OCI-LY3 (cell line): ENCODE measurements around the gene P2RY8.

Source experiments
- H2AFZ ChIP-seq: fragments of 200-600, 300-600 bp; shearing (Covaris generic); 2 replicates; pipeline ENCODE4 v1.6.0; 2014; ENCODE audit warnings: antibody characterized with exemption, low read depth, low read length
- H3K27ac ChIP-seq: fragments of 200-600, 300-600 bp; sonication (generic); 2 replicates; pipeline ENCODE4 v1.5.1; 2014; ENCODE audit warnings: mild to moderate bottlenecking, low read length, moderate library complexity, mixed read lengths
- H3K27me3 ChIP-seq: fragments of 200-600, 300-600 bp; sonication (generic); 2 replicates; pipeline ENCODE4 v1.6.1; 2014; ENCODE audit warnings: low read depth, low read length, mixed read lengths
- H3K36me3 ChIP-seq: fragments of 200-600, 300-600 bp; sonication (generic); replicated peaks from 2 replicates; pipeline ENCODE3; 2014; ENCODE audit warnings: low read depth, low read length, mixed read lengths
- H3K4me1 ChIP-seq: fragments of 300-600, 200-600 bp; sonication (generic); 2 replicates; pipeline ENCODE4 v1.6.1; 2014; ENCODE audit warnings: low read length, mixed read lengths
- H3K4me2 ChIP-seq: fragments of 200-600, 300-600 bp; sonication (generic); 2 replicates; pipeline ENCODE4 v1.6.1; 2014; ENCODE audit warnings: low read length, mixed read lengths
- H3K4me3 ChIP-seq: fragments of 300-600, 200-600 bp; sonication (generic); 2 replicates; pipeline ENCODE4 v1.5.1; 2014; ENCODE audit warnings: antibody characterized with exemption, mild to moderate bottlenecking, low read length, moderate library complexity
- H3K79me2 ChIP-seq: fragments of 300-600, 200-600 bp; shearing (Covaris generic); 2 replicates; pipeline ENCODE4 v1.6.1; 2014; ENCODE audit warnings: mild to moderate bottlenecking, low read length, mixed read lengths
- H3K9ac ChIP-seq: fragments of 300-600, 200-600 bp; shearing (Covaris generic); 2 replicates; pipeline ENCODE4 v1.6.0; 2014; ENCODE audit warnings: mild to moderate bottlenecking, low read length, moderate library complexity
- H3K9me3 ChIP-seq: fragments of 200-600, 300-600 bp; shearing (Covaris generic); 2 replicates; pipeline ENCODE4 v1.6.1; 2014; ENCODE audit warnings: low read length, mixed read lengths; ENCODE audit not compliant: insufficient read depth
- H4K20me1 ChIP-seq: fragments of 200-600, 300-600 bp; sonication (generic); 2 replicates; pipeline ENCODE4 v1.6.1; 2016; ENCODE audit warnings: low read length, mixed read lengths; ENCODE audit not compliant: insufficient read depth
- CTCF ChIP-seq: fragments of 200-600, 300-600 bp; sonication (generic); IDR thresholded peaks from 2 replicates; pipeline ENCODE4 v1.5.1; 2014; ENCODE audit warnings: antibody characterized with exemption, low read length, low read depth
- EZH2phosphoT487 ChIP-seq: fragments of 200-600 bp; shearing (Covaris generic); IDR thresholded peaks from 2 replicates; pipeline ENCODE4 v1.6.1; 2018; ENCODE audit warnings: antibody characterized with exemption, mixed run types, low read depth

Gene P2RY8

GRCh38 chrX:1417921-1418771, 118.8 kb downstream of the P2RY8 start:
- H2AFZ ChIP-seq = no peak overlapping the region
- H3K4me3 ChIP-seq = no peak overlapping the region
- no peak overlapping the region for H3K27ac ChIP-seq
- no peak overlapping the region for H3K9ac ChIP-seq
- peaks cover 20% of the 10 kb centered on the region for H4K20me1 ChIP-seq
- no peak overlapping the region for H3K4me2 ChIP-seq
- no peaks in the 10 kb centered on the region for H3K4me1 ChIP-seq
- no peaks in the 10 kb centered on the region for H3K79me2 ChIP-seq
- peaks cover 86% of the 10 kb centered on the region for H3K36me3 ChIP-seq
- TF ChIP-seq EZH2phosphoT487 (no peak), CTCF (no peak)
- peaks cover 21% of the 10 kb centered on the region for H3K9me3 ChIP-seq
- H3K27me3 ChIP-seq = no peaks in the 10 kb centered on the region

GRCh38 chrX:1416965-1417760, 119.8 kb downstream of the P2RY8 start:
- H3K4me1 ChIP-seq = no peaks in the 10 kb centered on the region
- TF ChIP-seq EZH2phosphoT487 = no peak
- TF ChIP-seq CTCF = no peak
- H3K27ac ChIP-seq = no peak overlapping the region
- H3K27me3 ChIP-seq = no peaks in the 10 kb centered on the region
- H2AFZ ChIP-seq = no peak overlapping the region
- H3K36me3 ChIP-seq = peaks cover 82% of the 10 kb centered on the region
- H3K9me3 ChIP-seq = peaks cover 14% of the 10 kb centered on the region
- peaks cover 20% of the 10 kb centered on the region for H4K20me1 ChIP-seq
- H3K4me2 ChIP-seq = no peak overlapping the region
- no peak overlapping the region for H3K4me3 ChIP-seq
- H3K79me2 ChIP-seq = no peaks in the 10 kb centered on the region
- H3K9ac ChIP-seq = no peak overlapping the region

- Histone ChIP-seq H3K9ac (no peak overlapping the region), H3K36me3 (peaks cover 76% of the 10 kb centered on the region)
- TF ChIP-seq EZH2phosphoT487 (no peak), CTCF (no peak)
Measured at GRCh38 chrX:1416327-1416784, 120.6 kb downstream of the P2RY8 start.

More at GRCh38 chrX:1416327-1416784, 120.6 kb downstream of the P2RY8 start:
- no peak overlapping the region for H3K4me3 ChIP-seq
- H4K20me1 ChIP-seq = peaks cover 20% of the 10 kb centered on the region
- H3K27ac ChIP-seq = no peak overlapping the region
- H3K79me2 ChIP-seq = no peaks in the 10 kb centered on the region
- H3K4me1 ChIP-seq = no peaks in the 10 kb centered on the region
- no peak overlapping the region for H3K4me2 ChIP-seq
- H3K9me3 ChIP-seq = peaks cover 6% of the 10 kb centered on the region
- no peak overlapping the region for H2AFZ ChIP-seq
- no peaks in the 10 kb centered on the region for H3K27me3 ChIP-seq
